Non-pigmented ciliary epithelial cell (primary cell): ENCODE results near the gene TNFSF8.

ENCODE experiments used
- DNase-seq: peaks from one replicate; pipeline ENCODE4 v3.0.0-alpha.2; 2010; ENCODE audit warnings: low read depth

Gene TNFSF8

GRCh38 chr9:114930056-114930812, at the start of gene TNFSF8:
TSS of gene TNFSF8 (minus strand) at chr9:114930591. CDS start at chr9:114930303, 288 bp downstream.
- no peak for DNase-seq

GRCh38 chr9:114973216-114973615, 42.8 kb upstream of the TNFSF8 start:
- no peak for DNase-seq

- DNase-seq, result no peak
These were observed 42.2 kb upstream of the TNFSF8 start for GRCh38 chr9:114972510-114973136.

- DNase-seq, result no peak
These were observed 38.9 kb upstream of the TNFSF8 start for GRCh38 chr9:114969269-114969668.

GRCh38 chr9:114968671-114969070, 38.3 kb upstream of the TNFSF8 start:
- no peak for DNase-seq

GRCh38 chr9:114965564-114965963, 35.2 kb upstream of the TNFSF8 start:
- DNase-seq, result no peak

GRCh38 chr9:114962809-114963208, 32.4 kb upstream of the TNFSF8 start:
- DNase-seq, result no peak

GRCh38 chr9:114960276-114960675, 29.9 kb upstream of the TNFSF8 start:
- DNase-seq, result no peak

- DNase-seq, result no peak
These were observed 28.4 kb upstream of the TNFSF8 start for GRCh38 chr9:114958844-114959235.

- DNase-seq, result no peak
These were observed 27.8 kb upstream of the TNFSF8 start for GRCh38 chr9:114958021-114958843.

GRCh38 chr9:114957558-114957957, 27.2 kb upstream of the TNFSF8 start:
- no peak for DNase-seq

- DNase-seq, result no peak
These were observed 24.7 kb upstream of the TNFSF8 start for GRCh38 chr9:114954956-114955582.

- peak; percentile 22 for DNase-seq
These were observed 23.6 kb upstream of the TNFSF8 start for GRCh38 chr9:114953959-114954358.

- DNase-seq, result no peak
These were observed 22.7 kb upstream of the TNFSF8 start for GRCh38 chr9:114953046-114953445.

GRCh38 chr9:114950761-114951160, 20.4 kb upstream of the TNFSF8 start:
- no peak for DNase-seq

- no peak for DNase-seq
These were observed 16.7 kb upstream of the TNFSF8 start for GRCh38 chr9:114947058-114947457.

GRCh38 chr9:114945616-114946412, 15.4 kb upstream of the TNFSF8 start:
- DNase-seq, result no peak

GRCh38 chr9:114941376-114941775, 11.0 kb upstream of the TNFSF8 start:
- no peak for DNase-seq

- DNase-seq, result no peak
These were observed 8.5 kb upstream of the TNFSF8 start for GRCh38 chr9:114938687-114939575.

- no peak for DNase-seq
These were observed 7.1 kb upstream of the TNFSF8 start for GRCh38 chr9:114937516-114937915.
